SH-SY5Y (cell line): ENCODE results near the gene PDZRN3.

Source experiments
- GATA2 ChIP-seq: IDR thresholded peaks from 2 replicates; pipeline ENCODE4 v1.6.1; 2011; ENCODE audit warnings: mild to moderate bottlenecking, low read depth, low read length
- GATA3 ChIP-seq: IDR thresholded peaks from 2 replicates; pipeline ENCODE4 v1.6.1; 2011; ENCODE audit warnings: low read depth, mild to moderate bottlenecking, low read length, moderate library complexity

DNA sequence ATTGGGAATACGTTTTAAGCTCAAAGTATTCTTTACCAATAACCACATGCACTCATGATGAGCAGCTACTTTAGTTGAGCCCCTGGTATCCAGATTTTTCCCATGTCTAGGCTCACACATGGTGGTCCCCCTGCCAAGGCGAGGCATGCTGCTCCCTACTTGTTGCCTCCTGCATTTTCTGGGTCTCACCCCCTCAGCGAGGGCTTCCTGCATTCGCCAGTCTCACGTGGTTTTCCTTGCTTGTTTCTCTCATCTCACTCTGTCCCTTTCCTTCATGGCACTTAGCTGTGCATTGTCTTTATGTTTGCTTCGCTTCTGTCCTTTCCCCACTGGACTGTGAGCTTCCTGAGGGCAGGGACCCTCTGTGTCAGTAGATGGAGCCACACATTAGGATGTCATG is 99.2 kb downstream of the PDZRN3 start:
- TF ChIP-seq GATA2, result no peak
- TF ChIP-seq GATA3, result no peak
